IMR-90 (cell line): Measurements from ENCODE around the gene DLGAP4.

ENCODE experiments used
- CEBPB ChIP-seq: IDR thresholded peaks from 2 replicates; pipeline ENCODE4 v1.6.1; 2012; ENCODE audit warnings: low read depth, low read length, improper control_type of control experiment
- CHD1 ChIP-seq: IDR thresholded peaks from 2 replicates; pipeline ENCODE4 v1.6.1; 2012; ENCODE audit warnings: low read depth, low read length, improper control_type of control experiment
- ELK1 ChIP-seq: fragments of 150-350 bp; IDR thresholded peaks from 2 replicates; pipeline ENCODE4 v1.6.1; 2016; ENCODE audit warnings: low read depth, mild to moderate bottlenecking, low read length, moderate library complexity, borderline replicate concordance
- FOS ChIP-seq: fragments of 150-350 bp; IDR thresholded peaks from 2 replicates; pipeline ENCODE4 v1.6.1; 2016; ENCODE audit warnings: low read depth, low read length
- MXI1 ChIP-seq: IDR thresholded peaks from 2 replicates; pipeline ENCODE4 v1.6.1; 2012; ENCODE audit warnings: low read depth, mild to moderate bottlenecking, low read length, moderate library complexity, borderline replicate concordance
- POLR2A ChIP-seq: IDR thresholded peaks from 2 replicates; pipeline ENCODE4 v1.6.1; 2012; ENCODE audit warnings: mild to moderate bottlenecking, low read depth, low read length
- RAD21 ChIP-seq: IDR thresholded peaks from 2 replicates; pipeline ENCODE4 v1.6.1; 2012; ENCODE audit warnings: low read length, improper control_type of control experiment
- RFX5 ChIP-seq: IDR thresholded peaks from 2 replicates; pipeline ENCODE4 v1.8.0; 2012; ENCODE audit warnings: low read depth, mild to moderate bottlenecking, low read length, moderate library complexity
- SMC3 ChIP-seq: fragments of 150-350 bp; IDR thresholded peaks from 2 replicates; pipeline ENCODE4 v1.6.1; 2016; ENCODE audit warnings: low read depth, mild to moderate bottlenecking, antibody characterized with exemption, low read length, moderate library complexity
- TF ChIP-seq, protein P1 (sequence below): conservative IDR thresholded peaks from 2 replicates; pipeline ENCODE4 v1.5.1; 2012; ENCODE audit warnings: mild to moderate bottlenecking, low read depth, low read length, improper control_type of control experiment
- TF ChIP-seq, protein P2 (sequence below): fragments of 150-350 bp; IDR thresholded peaks from 2 replicates; pipeline ENCODE4 v1.6.1; 2017; ENCODE audit warnings: mild to moderate bottlenecking, antibody characterized with exemption, low read length, low read depth

- TF ChIP-seq, protein P1, sequence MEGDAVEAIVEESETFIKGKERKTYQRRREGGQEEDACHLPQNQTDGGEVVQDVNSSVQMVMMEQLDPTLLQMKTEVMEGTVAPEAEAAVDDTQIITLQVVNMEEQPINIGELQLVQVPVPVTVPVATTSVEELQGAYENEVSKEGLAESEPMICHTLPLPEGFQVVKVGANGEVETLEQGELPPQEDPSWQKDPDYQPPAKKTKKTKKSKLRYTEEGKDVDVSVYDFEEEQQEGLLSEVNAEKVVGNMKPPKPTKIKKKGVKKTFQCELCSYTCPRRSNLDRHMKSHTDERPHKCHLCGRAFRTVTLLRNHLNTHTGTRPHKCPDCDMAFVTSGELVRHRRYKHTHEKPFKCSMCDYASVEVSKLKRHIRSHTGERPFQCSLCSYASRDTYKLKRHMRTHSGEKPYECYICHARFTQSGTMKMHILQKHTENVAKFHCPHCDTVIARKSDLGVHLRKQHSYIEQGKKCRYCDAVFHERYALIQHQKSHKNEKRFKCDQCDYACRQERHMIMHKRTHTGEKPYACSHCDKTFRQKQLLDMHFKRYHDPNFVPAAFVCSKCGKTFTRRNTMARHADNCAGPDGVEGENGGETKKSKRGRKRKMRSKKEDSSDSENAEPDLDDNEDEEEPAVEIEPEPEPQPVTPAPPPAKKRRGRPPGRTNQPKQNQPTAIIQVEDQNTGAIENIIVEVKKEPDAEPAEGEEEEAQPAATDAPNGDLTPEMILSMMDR: no peak
- TF ChIP-seq FOS: no peak
- no peak for TF ChIP-seq POLR2A
- TF ChIP-seq RAD21: no peak
- TF ChIP-seq RFX5: no peak
- no peak for TF ChIP-seq SMC3
- no peak for TF ChIP-seq MXI1
- TF ChIP-seq CEBPB: no peak
- no peak for TF ChIP-seq CHD1
- TF ChIP-seq, protein P2, sequence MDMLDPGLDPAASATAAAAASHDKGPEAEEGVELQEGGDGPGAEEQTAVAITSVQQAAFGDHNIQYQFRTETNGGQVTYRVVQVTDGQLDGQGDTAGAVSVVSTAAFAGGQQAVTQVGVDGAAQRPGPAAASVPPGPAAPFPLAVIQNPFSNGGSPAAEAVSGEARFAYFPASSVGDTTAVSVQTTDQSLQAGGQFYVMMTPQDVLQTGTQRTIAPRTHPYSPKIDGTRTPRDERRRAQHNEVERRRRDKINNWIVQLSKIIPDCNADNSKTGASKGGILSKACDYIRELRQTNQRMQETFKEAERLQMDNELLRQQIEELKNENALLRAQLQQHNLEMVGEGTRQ: no peak
- no peak for TF ChIP-seq ELK1
Measured at GRCh38 chr20:36373089-36373488, 67.0 kb downstream of the DLGAP4 start.
